ENCODE data around the gene PM20D2.

Gene PM20D2

DNA sequence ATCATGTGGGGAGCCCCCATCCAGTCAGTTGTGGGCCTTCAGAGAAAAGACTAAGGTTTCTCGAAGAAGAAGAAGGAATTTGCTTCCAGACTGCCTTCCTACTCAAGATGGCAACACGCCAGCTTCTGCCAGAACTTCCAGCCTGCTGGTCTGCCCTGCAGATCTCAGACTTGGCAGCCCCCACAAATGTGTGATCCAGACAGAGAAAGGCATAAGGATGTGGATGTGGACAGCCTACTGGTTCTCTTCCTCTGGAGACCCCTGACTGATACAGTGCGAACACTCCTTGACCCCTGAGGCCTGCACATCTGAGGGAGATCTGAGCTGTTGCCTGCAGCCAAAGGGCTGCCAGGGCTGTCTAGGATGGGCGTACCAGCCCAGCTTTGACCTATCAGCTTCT is 62.7 kb downstream of the PM20D2 start:
- DNase-seq, result no peak

DNA sequence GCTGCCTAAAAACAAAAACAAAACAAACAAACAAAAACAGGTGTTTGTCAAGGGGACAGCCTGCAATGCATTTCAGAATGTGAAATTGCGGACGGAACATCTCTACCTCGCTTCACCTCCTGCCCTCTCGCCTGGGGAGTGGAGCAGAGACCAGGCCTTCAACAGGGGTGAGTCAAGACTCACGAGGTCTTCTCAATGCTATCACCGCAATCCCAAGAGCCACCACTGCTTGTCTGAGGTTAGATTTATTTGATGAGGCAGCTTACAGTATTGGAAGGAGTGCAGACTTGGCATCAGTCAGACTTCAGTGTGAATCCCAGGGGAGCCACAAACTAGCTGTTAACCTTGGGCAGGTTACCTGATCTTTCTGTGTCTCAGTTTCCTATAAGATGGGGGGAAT is 63.6 kb downstream of the PM20D2 start:
- DNase-seq, result no peak

DNA sequence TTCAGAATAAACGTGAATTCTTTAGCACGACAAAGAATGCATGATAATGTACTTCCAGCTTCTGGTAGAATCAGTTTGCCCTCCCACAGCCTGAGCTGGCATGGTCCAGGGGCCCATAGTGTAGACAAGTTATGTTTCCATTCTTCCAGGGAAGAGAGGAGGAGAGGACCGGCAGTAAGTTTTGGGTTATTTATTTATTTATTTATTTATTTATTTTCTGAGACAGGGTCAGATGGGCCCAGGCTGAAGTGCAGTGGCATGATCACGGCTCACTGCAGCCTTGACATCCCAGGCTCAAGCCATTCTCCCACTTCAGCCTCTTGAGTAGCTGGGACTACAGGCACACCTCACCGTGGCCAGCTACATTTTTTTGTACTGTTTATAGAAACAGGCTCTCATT is 66.6 kb downstream of the PM20D2 start:
- no peak for DNase-seq

DNA sequence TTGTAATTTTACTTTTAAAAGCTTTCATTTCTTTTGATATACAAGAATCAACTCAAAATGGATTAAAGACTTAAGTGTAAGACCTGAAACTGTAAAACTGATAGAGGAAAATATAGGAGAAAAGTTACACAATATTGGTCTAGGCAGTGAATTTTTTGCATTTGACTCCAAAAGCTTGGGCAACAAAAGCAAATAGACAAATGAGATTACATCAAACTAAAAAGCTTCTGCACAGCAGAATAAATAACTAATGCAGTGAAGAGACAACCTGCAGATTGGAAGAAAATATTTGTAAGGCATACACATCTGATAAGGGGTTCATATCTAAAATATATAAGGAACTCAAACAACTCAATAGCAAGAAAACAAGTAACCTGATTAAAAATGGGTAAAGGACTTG is 68.3 kb downstream of the PM20D2 start:
- DNase-seq, result no peak

Measured in activated CD8-positive, alpha-beta memory T cell treated with anti-CD3 and anti-CD28 coated beads for 24 hours (primary cell).